GM23338 (cell line): ENCODE measurements around the gene SPRED3.

Source experiments
- CREB1 ChIP-seq: fragments of 250-450 bp; sonication (Bioruptor Pico); IDR thresholded peaks from 2 replicates; pipeline ENCODE4 v1.5.0; 2020; ENCODE audit warnings: low read depth, mild to moderate bottlenecking, moderate library complexity
- CTCF ChIP-seq, 2 experiments: fragments of 200-600 bp in 1 of 2; sonication (generic) in 1 of 2; conservative IDR thresholded peaks; 2 replicates each; pipeline versions ENCODE4 v1.5.1 to v1.6.1; 2016 to 2017; ENCODE audit warnings: antibody characterized with exemption in 2 of 2, low read depth in 2 of 2, mild to moderate bottlenecking in 2 of 2, moderate library complexity in 1 of 2
- EZH2 ChIP-seq: fragments of 200-600 bp; sonication (generic); IDR thresholded peaks from one replicate; pipeline ENCODE4 v1.8.0; 2017; ENCODE audit warnings: antibody characterized with exemption, mild to moderate bottlenecking, low read depth; ENCODE audit not compliant: unreplicated experiment
- EZH2phosphoT487 ChIP-seq: fragments of 200-600 bp; sonication (generic); IDR thresholded peaks from one replicate; pipeline ENCODE4 v1.8.1; 2018; ENCODE audit warnings: antibody characterized with exemption; ENCODE audit not compliant: unreplicated experiment
- POLR2AphosphoS5 ChIP-seq: IDR thresholded peaks from 2 replicates; pipeline ENCODE4 v1.6.1; 2016; ENCODE audit warnings: antibody characterized with exemption, low read depth

GRCh38 chr19:38358071-38358470 lies 30.4 kb upstream of the SPRED3 start:
- TF ChIP-seq CTCF (conservative IDR thresholded peaks at IDR 0.05; ENCODE audit: low read depth in 2 of 2) (no peak), EZH2 (no peak), POLR2AphosphoS5 (no peak), CREB1 (CRISPR knock-in tag) (no peak), EZH2phosphoT487 (no peak)
